ENCODE measurements around the gene SMYD3. TPM values are rescaled to one million over a fixed set of nuclear protein-coding genes. Genes with fewer than 3 reads are reported as not detected.

SMYD3 gene
- total RNA-seq, 1 experiment from 2014 or later = 17.4 TPM

DNA sequence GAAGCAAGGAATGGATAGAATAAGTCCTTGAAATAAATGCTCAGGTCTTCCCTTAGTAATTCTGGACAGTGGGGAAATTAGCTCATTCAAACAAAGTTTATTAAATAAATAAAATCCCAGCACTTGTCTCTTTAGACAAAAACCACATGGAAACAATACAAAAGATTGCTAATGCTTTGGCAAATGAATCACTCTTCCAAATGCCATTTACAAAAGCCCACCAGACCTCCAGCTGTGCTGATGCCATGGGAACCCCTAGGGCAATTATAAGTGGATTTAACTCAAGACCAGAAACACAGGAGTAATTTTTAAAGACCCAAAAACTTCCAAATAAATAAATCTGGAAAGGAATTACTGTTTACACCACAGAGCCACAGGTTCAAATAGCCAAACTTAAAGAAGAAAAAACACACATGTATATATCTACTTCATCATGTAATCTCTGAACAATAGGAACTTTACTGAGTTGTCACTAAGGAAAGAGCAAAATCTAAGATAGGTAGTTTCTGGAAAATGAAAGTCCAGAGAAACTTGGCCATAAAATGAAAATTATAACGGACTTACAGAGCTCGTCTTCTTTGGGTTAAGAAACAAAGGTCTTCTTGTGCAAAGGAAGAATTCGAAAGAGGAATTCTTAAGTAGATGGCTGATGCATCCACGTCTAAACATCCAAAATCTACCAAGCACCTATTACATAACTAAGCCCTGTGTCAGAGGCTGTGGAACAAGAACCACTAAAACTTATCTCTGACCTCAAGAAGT is 399.4 kb downstream of the SMYD3 start:
- H3K4me1 ChIP-seq (ENCODE audit: control insufficient read depth, insufficient read depth, low read length) = no peaks in the 10 kb centered on the region
- H3K27me3 ChIP-seq (ENCODE audit: control insufficient read depth, insufficient read depth, low read length) = no peaks in the 10 kb centered on the region
- ChIA-PET POLR2A (no interaction called here), CTCF (no interaction called here)
- BruUV-seq (replicated peaks) = no TSS peak
- in situ Hi-C loops (cut with HindIII; ENCODE audit: low pct_unique_long_range_greater_than_20kb, low sequenced_read_pairs) = no loop called here
- H3K9me3 ChIP-seq (ENCODE audit: control insufficient read depth, insufficient read depth, low read depth, low read length) = no peaks in the 10 kb centered on the region
- DNase-seq (ENCODE audit: low read depth, low spot score) (no peak), ATAC-seq (no peak)
- intact Hi-C loops (cut with micrococcal nuclease; ENCODE audit: unreplicated experiment) = no loop called here
- no peaks in the 10 kb centered on the region for H3K36me3 ChIP-seq (ENCODE audit: control insufficient read depth, insufficient read depth, low read length)
- TF ChIP-seq SIN3A (IDR thresholded peaks at IDR 0.05; ENCODE audit: borderline replicate concordance, insufficient read depth, low read depth, low read length) = no peak
- TF ChIP-seq, protein P1, sequence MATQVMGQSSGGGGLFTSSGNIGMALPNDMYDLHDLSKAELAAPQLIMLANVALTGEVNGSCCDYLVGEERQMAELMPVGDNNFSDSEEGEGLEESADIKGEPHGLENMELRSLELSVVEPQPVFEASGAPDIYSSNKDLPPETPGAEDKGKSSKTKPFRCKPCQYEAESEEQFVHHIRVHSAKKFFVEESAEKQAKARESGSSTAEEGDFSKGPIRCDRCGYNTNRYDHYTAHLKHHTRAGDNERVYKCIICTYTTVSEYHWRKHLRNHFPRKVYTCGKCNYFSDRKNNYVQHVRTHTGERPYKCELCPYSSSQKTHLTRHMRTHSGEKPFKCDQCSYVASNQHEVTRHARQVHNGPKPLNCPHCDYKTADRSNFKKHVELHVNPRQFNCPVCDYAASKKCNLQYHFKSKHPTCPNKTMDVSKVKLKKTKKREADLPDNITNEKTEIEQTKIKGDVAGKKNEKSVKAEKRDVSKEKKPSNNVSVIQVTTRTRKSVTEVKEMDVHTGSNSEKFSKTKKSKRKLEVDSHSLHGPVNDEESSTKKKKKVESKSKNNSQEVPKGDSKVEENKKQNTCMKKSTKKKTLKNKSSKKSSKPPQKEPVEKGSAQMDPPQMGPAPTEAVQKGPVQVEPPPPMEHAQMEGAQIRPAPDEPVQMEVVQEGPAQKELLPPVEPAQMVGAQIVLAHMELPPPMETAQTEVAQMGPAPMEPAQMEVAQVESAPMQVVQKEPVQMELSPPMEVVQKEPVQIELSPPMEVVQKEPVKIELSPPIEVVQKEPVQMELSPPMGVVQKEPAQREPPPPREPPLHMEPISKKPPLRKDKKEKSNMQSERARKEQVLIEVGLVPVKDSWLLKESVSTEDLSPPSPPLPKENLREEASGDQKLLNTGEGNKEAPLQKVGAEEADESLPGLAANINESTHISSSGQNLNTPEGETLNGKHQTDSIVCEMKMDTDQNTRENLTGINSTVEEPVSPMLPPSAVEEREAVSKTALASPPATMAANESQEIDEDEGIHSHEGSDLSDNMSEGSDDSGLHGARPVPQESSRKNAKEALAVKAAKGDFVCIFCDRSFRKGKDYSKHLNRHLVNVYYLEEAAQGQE (IDR thresholded peaks at IDR 0.05; ENCODE audit: insufficient read depth in 1 of 2, low read depth in 2 of 2, low read length in 1 of 2) = no peak
- TF ChIP-seq, protein P2, sequence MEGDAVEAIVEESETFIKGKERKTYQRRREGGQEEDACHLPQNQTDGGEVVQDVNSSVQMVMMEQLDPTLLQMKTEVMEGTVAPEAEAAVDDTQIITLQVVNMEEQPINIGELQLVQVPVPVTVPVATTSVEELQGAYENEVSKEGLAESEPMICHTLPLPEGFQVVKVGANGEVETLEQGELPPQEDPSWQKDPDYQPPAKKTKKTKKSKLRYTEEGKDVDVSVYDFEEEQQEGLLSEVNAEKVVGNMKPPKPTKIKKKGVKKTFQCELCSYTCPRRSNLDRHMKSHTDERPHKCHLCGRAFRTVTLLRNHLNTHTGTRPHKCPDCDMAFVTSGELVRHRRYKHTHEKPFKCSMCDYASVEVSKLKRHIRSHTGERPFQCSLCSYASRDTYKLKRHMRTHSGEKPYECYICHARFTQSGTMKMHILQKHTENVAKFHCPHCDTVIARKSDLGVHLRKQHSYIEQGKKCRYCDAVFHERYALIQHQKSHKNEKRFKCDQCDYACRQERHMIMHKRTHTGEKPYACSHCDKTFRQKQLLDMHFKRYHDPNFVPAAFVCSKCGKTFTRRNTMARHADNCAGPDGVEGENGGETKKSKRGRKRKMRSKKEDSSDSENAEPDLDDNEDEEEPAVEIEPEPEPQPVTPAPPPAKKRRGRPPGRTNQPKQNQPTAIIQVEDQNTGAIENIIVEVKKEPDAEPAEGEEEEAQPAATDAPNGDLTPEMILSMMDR (IDR thresholded peaks at IDR 0.05) = no peak
- TF ChIP-seq TCF7L2 (IDR thresholded peaks at IDR 0.05; ENCODE audit: low read depth, low read length) = no peak
- no peak for TF ChIP-seq POLR2AphosphoS5 (IDR thresholded peaks at IDR 0.05; ENCODE audit: low read depth, low read length)
- no peak overlapping the region for H3K4me3 ChIP-seq (ENCODE audit: low read depth in 2 of 2, low read length in 2 of 2)
- no peak overlapping the region for H3K27ac ChIP-seq (ENCODE audit: low read length)

DNA sequence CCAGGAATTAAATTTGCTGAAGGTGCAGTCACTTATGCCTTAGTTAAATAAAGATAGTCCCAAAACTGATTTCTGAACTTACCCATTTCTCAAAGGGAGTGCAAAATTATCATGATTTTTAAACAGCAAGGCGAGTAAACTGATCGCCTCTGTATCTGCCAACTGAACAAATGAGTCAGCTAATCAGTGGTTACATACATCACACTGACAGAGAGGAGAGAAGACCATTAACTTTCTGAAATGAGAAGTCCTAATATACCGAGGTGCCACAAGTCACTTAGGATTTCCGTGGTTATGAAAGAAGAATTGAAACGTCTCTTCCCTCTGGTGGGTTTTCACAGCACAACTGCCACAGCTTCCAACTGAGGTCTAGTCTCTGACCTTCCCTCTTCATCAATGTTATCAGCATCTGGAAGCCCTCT is 400.7 kb downstream of the SMYD3 start:
- Histone ChIP-seq H3K27me3 (ENCODE audit: control insufficient read depth, insufficient read depth, low read length) (no peaks in the 10 kb centered on the region), H3K27ac (ENCODE audit: low read length) (no peak overlapping the region), H3K4me1 (ENCODE audit: control insufficient read depth, insufficient read depth, low read length) (no peaks in the 10 kb centered on the region), H3K9me3 (ENCODE audit: control insufficient read depth, insufficient read depth, low read depth, low read length) (no peaks in the 10 kb centered on the region), H3K36me3 (ENCODE audit: control insufficient read depth, insufficient read depth, low read length) (no peaks in the 10 kb centered on the region), H3K4me3 (ENCODE audit: low read depth in 2 of 2, low read length in 2 of 2) (no peak overlapping the region)
- in situ Hi-C loops (cut with HindIII; ENCODE audit: low pct_unique_long_range_greater_than_20kb, low sequenced_read_pairs) (no loop called here), intact Hi-C loops (cut with micrococcal nuclease; ENCODE audit: unreplicated experiment) (no loop called here)
- no TSS peak for BruUV-seq (replicated peaks)
- DNase-seq (ENCODE audit: low read depth, low spot score) (no peak), ATAC-seq (no peak)
- TF ChIP-seq POLR2AphosphoS5 (IDR thresholded peaks at IDR 0.05; ENCODE audit: low read depth, low read length) = no peak
- TF ChIP-seq, protein P1 (IDR thresholded peaks at IDR 0.05; ENCODE audit: insufficient read depth in 1 of 2, low read depth in 2 of 2, low read length in 1 of 2) = no peak
- POLR2A ChIA-PET = no interaction called here
- CTCF ChIA-PET = no interaction called here

All from Panc1 (cell line).